Measurements from ENCODE around the gene SLC17A7. TPM values are rescaled to one million over a fixed set of nuclear protein-coding genes. Genes with fewer than 3 reads are reported as not detected.

The SLC17A7 gene
- total and polyA plus RNA-seq, 9 of the 15 experiments (the other 6 are each of a cell fraction or from before 2014, with no cell fraction given): 1.1 to 15.7 (median 2.4) TPM

DNA sequence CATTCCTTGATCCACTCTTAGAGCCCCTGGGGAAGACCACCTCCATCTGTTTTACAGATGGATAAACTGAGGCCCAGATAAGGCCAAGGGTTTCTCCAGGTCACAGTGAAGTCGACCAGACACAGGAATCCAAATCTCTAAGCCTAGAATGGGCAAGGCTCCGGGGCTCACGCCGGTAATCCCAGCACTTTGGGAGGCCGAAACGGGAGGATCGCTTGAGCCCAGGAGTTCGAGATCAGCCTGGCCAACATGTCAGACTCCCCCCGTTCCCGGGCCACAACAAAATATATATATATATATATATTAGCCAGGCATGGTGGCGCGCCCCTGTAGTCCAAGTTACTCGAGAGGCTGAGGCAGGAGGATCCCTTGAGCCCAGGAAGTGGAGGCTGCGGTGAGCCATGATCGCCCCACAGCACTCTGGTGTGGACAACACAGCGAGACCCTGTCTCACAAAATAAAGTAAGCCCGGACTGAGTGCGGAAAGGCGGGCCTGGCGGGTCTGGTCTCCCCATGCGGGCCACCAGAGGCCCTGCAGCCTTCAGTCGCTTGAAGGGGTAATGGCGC lies 45.5 kb upstream of the SLC17A7 start (continued):
- TF ChIP-seq, protein P1, sequence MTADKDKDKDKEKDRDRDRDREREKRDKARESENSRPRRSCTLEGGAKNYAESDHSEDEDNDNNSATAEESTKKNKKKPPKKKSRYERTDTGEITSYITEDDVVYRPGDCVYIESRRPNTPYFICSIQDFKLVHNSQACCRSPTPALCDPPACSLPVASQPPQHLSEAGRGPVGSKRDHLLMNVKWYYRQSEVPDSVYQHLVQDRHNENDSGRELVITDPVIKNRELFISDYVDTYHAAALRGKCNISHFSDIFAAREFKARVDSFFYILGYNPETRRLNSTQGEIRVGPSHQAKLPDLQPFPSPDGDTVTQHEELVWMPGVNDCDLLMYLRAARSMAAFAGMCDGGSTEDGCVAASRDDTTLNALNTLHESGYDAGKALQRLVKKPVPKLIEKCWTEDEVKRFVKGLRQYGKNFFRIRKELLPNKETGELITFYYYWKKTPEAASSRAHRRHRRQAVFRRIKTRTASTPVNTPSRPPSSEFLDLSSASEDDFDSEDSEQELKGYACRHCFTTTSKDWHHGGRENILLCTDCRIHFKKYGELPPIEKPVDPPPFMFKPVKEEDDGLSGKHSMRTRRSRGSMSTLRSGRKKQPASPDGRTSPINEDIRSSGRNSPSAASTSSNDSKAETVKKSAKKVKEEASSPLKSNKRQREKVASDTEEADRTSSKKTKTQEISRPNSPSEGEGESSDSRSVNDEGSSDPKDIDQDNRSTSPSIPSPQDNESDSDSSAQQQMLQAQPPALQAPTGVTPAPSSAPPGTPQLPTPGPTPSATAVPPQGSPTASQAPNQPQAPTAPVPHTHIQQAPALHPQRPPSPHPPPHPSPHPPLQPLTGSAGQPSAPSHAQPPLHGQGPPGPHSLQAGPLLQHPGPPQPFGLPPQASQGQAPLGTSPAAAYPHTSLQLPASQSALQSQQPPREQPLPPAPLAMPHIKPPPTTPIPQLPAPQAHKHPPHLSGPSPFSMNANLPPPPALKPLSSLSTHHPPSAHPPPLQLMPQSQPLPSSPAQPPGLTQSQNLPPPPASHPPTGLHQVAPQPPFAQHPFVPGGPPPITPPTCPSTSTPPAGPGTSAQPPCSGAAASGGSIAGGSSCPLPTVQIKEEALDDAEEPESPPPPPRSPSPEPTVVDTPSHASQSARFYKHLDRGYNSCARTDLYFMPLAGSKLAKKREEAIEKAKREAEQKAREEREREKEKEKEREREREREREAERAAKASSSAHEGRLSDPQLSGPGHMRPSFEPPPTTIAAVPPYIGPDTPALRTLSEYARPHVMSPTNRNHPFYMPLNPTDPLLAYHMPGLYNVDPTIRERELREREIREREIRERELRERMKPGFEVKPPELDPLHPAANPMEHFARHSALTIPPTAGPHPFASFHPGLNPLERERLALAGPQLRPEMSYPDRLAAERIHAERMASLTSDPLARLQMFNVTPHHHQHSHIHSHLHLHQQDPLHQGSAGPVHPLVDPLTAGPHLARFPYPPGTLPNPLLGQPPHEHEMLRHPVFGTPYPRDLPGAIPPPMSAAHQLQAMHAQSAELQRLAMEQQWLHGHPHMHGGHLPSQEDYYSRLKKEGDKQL (CRISPR knock-in tag; IDR thresholded peaks at IDR 0.05; ENCODE audit: borderline replicate concordance): no peak
- TF ChIP-seq PHB2 (IDR thresholded peaks at IDR 0.05; ENCODE audit: low read depth) (no peak), HMG20B (CRISPR knock-in tag; IDR thresholded peaks at IDR 0.05) (no peak), HEY1 (CRISPR knock-in tag; IDR thresholded peaks at IDR 0.05; ENCODE audit: borderline replicate concordance) (no peak), FOXP1 (CRISPR knock-in tag; IDR thresholded peaks at IDR 0.05) (no peak), HMG20A (CRISPR knock-in tag; conservative IDR thresholded peaks at IDR 0.05) (no peak), MAZ (CRISPR knock-in tag; conservative IDR thresholded peaks at IDR 0.05 in 1 of 2, IDR thresholded peaks at IDR 0.05 in 1 of 2) (peak in 1 of 2 experiments; percentile 16; a peak in 1 of 4 replicates), THRAP3 (IDR thresholded peaks at IDR 0.05; ENCODE audit: borderline replicate concordance) (0 out of 2 replicates have a peak, but pooled peaks have one; percentile 56), BACH1 (tag; IDR thresholded peaks at IDR 0.05) (no peak), FOXK2 (conservative IDR thresholded peaks at IDR 0.05 in 1 of 2, IDR thresholded peaks at IDR 0.05 in 1 of 2; ENCODE audit: low read depth in 2 of 2) (no peak), MTA1 (IDR thresholded peaks at IDR 0.05; ENCODE audit: borderline replicate concordance) (no peak), BRD4 (IDR thresholded peaks at IDR 0.05) (no peak), MYBL2 (IDR thresholded peaks at IDR 0.05; ENCODE audit: low read depth) (no peak), MYBL2 (CRISPR knock-in tag; IDR thresholded peaks at IDR 0.05; ENCODE audit: borderline replicate concordance) (no peak), NFIC (IDR thresholded peaks at IDR 0.05) (no peak), TEAD1 (CRISPR knock-in tag; IDR thresholded peaks at IDR 0.05) (0 out of 4 replicates have a peak, but pooled peaks have one; percentile 15 to 38)
- TF ChIP-seq, protein P2, sequence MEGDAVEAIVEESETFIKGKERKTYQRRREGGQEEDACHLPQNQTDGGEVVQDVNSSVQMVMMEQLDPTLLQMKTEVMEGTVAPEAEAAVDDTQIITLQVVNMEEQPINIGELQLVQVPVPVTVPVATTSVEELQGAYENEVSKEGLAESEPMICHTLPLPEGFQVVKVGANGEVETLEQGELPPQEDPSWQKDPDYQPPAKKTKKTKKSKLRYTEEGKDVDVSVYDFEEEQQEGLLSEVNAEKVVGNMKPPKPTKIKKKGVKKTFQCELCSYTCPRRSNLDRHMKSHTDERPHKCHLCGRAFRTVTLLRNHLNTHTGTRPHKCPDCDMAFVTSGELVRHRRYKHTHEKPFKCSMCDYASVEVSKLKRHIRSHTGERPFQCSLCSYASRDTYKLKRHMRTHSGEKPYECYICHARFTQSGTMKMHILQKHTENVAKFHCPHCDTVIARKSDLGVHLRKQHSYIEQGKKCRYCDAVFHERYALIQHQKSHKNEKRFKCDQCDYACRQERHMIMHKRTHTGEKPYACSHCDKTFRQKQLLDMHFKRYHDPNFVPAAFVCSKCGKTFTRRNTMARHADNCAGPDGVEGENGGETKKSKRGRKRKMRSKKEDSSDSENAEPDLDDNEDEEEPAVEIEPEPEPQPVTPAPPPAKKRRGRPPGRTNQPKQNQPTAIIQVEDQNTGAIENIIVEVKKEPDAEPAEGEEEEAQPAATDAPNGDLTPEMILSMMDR (IDR thresholded peaks at IDR 0.05 in 2 of 3, conservative IDR thresholded peaks at IDR 0.05 in 1 of 3; ENCODE audit: insufficient read depth in 2 of 3, low read depth in 1 of 3, low read length in 3 of 3): peak in 1 of 3 experiments; percentile 15; a peak in 1 of 6 replicates
- TF ChIP-seq, protein P3, sequence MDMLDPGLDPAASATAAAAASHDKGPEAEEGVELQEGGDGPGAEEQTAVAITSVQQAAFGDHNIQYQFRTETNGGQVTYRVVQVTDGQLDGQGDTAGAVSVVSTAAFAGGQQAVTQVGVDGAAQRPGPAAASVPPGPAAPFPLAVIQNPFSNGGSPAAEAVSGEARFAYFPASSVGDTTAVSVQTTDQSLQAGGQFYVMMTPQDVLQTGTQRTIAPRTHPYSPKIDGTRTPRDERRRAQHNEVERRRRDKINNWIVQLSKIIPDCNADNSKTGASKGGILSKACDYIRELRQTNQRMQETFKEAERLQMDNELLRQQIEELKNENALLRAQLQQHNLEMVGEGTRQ (CRISPR knock-in tag; IDR thresholded peaks at IDR 0.05): no peak
- TF ChIP-seq, protein P4, sequence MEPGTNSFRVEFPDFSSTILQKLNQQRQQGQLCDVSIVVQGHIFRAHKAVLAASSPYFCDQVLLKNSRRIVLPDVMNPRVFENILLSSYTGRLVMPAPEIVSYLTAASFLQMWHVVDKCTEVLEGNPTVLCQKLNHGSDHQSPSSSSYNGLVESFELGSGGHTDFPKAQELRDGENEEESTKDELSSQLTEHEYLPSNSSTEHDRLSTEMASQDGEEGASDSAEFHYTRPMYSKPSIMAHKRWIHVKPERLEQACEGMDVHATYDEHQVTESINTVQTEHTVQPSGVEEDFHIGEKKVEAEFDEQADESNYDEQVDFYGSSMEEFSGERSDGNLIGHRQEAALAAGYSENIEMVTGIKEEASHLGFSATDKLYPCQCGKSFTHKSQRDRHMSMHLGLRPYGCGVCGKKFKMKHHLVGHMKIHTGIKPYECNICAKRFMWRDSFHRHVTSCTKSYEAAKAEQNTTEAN (CRISPR knock-in tag; IDR thresholded peaks at IDR 0.05): no peak
